Mammary epithelial cell (primary cell): ENCODE data around the gene AKAP13.
"Not testable (repeated sequence)": the region's sequence is repeated elsewhere in the genome, so short reads cannot be mapped to it uniquely, and the experiment has no call there.

Source experiments
- EZH2 ChIP-seq: IDR thresholded peaks from 2 replicates; pipeline ENCODE4 v1.6.1; 2012; ENCODE audit warnings: low read length, inconsistent platforms, borderline replicate concordance
- TF ChIP-seq, protein P1 (sequence below), 2 donors: IDR thresholded peaks in 1 of 2; conservative IDR thresholded peaks in 1 of 2; 2 replicates each; pipeline ENCODE4 v1.5.1; 2011 to 2012; ENCODE audit warnings: inconsistent platforms in 2 of 2, low read length in 2 of 2, mild to moderate bottlenecking in 2 of 2, control low read depth in 1 of 2, low read depth in 1 of 2; ENCODE audit not compliant: insufficient read depth in 1 of 2; ENCODE audit errors: extremely low read depth in 1 of 2

DNA sequence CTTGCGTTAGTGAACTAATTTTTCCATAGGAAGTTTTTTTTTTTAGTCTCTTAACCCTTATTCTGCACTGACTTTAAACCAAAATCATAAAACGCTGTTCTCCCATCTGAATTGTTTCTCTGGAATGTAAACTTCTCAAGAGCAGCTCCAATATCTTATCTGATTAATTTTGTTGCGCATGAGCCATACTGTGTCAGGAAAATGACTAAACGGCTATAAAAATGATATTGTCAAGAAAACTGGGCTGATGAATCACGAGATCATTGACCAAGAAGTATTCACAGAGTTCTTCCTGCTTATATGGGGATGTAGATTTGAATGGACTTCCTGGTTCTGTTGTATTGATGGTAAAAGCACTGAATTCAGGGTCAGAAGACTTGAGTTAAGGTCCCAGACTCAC, 37.0 kb upstream of the AKAP13 start:
- TF ChIP-seq, protein P1, sequence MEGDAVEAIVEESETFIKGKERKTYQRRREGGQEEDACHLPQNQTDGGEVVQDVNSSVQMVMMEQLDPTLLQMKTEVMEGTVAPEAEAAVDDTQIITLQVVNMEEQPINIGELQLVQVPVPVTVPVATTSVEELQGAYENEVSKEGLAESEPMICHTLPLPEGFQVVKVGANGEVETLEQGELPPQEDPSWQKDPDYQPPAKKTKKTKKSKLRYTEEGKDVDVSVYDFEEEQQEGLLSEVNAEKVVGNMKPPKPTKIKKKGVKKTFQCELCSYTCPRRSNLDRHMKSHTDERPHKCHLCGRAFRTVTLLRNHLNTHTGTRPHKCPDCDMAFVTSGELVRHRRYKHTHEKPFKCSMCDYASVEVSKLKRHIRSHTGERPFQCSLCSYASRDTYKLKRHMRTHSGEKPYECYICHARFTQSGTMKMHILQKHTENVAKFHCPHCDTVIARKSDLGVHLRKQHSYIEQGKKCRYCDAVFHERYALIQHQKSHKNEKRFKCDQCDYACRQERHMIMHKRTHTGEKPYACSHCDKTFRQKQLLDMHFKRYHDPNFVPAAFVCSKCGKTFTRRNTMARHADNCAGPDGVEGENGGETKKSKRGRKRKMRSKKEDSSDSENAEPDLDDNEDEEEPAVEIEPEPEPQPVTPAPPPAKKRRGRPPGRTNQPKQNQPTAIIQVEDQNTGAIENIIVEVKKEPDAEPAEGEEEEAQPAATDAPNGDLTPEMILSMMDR (conservative IDR thresholded peaks at IDR 0.05 in 1 of 2, IDR thresholded peaks at IDR 0.05 in 1 of 2; ENCODE audit: extremely low read depth in 1 of 2, insufficient read depth in 1 of 2, low read depth in 1 of 2, low read length in 2 of 2): not testable (repeated sequence)
- TF ChIP-seq EZH2: not testable (repeated sequence)
